Glomerular visceral epithelial cell (primary cell): Measurements from ENCODE around the gene TSC1.

ENCODE experiments used
- DNase-seq: peaks from one replicate; pipeline ENCODE4 v3.0.0-alpha.2; 2016; ENCODE audit errors: extremely low spot score

Gene TSC1

DNA sequence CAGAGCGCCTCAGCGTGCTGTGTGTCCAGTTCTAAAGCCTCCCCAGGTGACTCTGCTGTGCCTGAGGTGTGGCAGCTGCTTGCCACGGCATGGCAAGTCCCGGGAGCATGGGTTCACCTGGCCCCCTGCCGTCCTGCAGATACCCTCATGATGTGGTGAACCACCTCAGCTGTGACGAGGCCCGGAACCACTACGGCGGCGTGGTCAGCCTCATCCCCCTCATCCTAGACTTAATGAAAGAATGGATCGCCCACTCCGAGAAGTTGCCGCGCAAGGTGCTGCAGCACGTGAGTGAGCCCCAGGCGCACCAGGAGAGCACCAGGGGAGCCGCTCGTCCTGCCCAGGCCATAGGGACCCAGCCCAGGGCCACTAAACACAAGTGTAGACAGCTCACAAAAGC is 56.3 kb downstream of the TSC1 start:
- DNase-seq, result no peak

DNA sequence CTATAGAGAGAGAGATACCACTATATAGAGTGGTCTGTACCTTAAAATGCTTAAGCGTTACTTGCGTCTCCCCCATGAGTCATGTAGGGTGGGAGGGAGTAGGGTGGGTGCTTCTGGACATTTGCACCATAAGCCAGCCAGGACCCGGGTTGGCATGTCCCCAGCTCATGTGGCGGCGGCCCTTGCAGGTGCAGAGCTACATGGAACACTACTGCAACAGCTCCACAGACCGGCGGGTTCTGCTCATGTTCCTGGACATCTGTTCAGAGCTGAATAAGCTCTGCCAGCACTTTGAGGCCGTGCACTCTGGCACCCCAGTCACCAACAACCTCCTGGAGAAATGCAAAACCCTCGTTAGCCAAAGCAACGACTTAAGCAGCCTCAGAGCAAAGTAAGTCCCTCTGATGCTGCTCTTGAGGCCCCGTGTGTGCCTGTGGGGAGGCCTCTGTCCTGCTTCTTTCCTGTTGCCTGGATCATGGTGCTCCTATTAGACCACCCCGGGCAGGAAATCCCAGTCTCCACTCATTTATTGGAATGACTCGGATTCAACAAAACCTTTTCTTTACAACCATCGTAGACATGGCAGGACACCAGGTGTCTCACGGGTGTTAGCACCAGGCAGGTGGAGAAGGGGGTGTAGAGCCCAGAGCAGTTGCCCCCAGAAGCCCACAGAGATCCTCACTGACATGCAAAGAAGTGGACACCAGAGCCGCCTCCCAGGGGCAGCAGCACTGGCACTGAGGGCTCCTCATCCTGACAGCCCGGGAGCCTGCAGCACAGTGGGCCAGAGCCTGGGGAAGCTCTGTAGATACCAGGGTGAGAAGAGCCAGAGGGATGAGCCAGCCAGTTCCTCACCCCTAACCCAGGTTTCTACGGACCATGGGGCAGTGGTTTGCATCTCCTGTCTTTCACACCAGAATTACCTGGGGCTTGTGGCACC is 57.0 kb downstream of the TSC1 start:
- DNase-seq, result no peak

DNA sequence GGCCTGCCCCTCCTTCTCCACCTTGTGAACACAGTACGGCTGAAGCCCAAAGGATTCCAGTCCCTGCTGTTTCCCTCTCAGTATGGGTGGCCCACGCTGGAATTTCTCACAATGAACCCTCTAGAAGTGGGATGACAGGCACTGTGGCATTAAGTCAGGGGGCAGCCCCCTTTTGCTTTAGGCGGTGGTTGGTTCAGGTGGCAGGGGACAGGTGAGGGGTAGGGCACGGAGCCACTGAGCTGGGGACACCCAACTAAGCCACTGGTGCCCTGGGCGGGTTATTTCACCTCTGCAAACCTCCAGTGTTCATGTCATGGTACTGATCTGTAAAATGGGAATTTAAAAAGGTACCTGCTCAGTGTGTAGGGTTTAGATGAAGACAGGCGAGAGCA is 58.1 kb downstream of the TSC1 start:
- DNase-seq, result no peak

DNA sequence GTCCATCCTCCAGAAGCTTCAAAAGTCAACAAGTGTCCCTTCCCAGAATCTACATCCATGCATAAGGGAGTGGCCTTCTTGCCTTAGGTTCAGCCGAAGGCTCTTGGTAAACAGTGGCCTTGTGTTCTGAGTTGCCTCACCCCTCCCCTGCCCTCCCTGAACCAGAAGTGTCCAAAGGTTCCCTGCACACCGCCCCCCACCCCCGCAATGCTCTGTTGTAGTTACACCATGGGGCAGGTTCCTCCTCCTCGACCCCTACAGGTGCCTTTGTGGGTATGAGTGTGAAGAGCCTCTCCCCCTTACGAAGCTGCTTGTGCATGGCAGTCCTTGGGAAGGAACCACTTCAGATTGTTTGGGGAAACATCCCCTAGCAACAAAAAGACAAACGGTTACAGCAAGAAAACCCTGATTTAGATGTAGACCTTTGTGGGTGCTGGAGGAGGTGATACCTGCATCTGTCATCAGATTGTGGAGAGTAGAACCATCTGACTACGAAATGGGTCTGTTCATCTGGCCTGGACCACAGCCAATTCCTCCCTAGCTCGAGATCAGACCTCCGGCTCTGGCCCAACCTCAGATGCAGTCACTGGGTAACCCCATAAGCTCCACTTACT is 58.6 kb downstream of the TSC1 start:
- DNase-seq, result no peak

DNA sequence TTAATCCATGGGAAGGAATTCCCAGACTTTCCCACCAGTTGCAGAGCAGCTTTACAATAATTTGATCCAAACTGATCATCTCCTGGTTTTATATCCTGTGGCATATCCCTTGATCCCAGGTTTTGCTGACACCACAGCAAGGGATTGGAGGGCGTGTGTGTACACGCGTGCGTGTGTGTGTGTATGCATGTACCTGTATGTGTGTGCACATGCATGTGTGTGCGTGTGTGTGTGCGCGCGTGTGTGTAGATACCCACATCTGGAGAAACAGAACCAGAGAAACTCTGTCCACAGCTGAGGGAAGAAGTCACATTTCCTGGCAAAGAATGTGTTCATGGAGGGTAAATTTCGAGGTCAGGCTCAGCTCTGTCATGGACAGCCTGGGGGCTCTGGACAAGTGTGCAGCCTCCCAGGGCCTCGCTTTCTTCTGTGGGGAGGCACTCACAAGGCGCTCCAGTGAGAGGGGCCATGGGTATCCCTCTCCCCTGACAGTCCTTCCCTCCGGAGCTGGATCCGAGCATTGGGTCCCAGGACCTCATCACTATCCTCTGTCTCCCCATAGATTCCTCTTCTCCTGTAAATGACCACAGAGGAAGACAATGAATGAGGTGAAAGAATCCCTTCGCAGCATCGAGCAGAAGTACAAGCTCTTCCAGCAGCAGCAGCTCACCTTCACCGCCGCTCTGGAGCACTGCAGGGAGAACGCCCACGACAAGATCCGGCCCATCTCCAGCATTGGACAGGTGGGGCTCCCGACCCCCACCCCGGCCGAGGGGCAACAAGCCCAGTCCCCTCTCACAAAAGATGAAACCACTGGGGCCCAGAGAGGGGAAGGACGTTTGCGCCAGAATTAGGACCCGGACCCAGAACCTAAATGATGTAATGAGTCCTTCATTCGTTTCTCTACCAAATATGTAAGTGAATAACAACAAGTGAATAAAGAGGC is 60.8 kb downstream of the TSC1 start:
- no peak for DNase-seq

DNA sequence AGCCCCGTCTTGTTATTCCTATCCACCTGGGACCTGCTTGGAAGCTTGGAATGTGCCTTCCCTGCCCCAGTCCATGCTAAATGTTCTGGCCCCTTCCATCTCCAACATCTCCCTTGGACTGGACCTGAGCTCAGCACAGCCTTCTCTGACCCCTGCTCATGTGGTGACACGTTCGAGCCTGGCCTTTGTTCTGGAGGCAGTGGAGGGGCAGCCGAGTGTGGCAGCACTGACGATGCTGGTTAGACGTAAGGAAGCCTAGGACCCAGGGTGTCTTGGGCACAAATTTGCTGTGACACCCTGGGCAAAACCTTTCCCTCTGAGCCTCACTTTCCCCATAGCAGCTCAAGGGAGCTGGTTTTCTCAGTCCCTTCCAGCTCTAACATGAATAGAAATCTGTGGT is 61.8 kb downstream of the TSC1 start:
- DNase-seq, result no peak

DNA sequence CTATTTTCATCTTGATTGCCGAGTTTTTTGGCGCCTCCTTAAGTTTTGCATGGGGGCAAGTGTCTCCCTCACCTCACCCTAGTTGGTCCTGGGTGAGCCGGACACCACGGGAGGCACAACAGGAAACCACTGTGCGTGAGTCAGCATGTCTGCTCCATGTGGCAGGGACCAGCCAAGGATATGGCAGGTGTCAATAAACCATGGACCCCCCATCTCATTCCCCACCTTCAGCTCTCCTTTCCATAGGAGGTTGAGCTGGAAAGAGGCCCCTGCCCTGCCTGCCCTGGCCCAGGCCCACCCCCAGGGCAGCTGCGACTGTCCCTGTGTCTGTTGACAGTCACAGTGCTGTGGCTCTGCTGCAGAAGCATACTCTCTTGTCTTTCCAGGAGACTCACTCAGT is 62.6 kb downstream of the TSC1 start:
- no peak for DNase-seq

DNA sequence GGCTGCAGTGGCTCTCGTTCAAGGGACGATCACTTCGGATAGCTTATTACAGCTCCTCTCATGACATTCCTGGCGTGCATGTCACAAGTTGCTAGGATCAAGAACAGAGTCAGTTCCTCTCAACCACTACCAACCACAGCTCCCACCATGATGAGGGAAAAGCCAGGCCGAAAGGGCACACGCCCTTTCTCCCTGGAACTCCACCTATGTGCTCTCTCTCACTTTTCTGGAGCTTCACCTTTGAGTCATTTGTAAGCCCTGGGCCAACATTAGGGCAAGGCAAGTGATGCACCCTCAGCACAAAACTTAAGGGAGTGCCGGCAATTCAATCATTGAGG is 64.1 kb downstream of the TSC1 start:
- DNase-seq, result no peak

DNA sequence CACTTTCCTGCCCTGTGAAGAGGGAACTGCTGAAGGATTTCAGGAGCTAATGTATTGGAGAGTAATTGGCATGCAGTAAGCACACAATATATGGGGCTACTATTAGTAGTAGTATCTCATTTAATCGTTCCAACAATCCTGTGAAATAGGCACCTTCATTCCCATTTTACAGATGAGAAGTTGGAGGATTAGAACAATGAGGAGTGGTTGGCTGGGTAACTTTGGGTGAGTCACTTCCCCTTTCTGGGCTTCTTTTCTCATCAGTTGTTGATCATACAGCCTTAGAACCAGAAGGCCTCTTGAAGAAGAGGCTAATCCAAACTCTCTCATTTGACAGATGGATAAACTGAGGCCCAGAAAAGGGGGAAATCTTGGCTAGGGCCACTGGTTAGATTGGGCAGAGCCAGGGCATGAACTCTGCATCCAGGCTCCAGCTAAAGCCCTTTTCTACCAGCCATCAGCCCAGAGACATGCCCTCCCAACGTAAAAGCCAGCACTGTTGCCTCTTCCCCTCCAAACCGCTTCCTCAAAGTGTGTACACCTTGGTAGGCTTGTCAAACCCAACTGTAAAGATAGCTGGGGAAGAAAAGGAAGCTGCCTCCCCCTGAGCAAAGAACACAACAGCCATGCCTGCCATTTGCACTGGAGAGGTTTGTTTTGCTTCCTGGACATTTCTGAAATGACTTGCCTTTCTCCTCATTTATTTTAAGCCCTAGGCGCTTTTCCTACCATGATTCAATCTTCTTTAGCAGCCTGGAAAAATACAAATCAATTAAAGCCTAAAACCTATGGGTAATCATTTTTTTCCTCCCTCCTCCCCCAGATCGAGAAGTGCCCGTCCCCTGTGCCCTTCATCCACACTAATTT is 64.7 kb downstream of the TSC1 start:
- DNase-seq, result no peak

DNA sequence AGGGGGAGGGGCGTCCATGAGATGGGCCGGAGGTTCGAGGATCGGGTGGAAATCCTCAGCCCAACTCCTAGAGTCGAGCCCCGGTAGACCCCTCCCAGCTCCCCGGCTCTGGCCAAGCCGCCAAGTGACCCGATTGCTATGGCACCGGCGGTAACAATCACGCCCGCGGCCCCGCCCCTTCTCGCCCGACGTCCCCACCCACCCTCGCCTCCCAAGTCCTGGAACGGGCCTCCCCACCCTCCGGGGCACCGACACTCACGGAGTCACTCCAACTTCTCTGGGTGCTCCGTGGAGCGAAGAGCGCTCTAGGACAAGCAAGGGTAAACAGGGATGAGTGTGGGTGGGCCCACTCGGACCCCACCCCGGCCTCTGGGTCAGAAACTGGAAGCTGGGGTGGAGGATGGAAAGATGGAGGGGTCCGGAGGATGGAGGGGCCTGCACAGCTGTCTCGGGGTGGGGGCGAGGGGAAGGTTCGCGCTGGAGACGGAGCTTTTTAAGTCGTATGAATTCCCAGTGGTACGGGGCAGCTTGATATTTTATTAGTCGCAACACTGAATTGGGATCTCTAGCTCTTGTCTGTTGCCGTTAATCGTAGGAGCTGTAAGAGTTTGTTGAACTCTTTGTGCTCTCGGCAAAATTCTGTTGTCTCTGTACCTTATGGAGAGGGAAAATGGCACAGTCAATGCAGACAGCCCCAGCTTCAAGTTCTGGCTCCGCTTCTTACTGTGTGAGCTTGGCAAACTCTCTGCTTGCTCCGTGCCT is 65.5 kb downstream of the TSC1 start, which contains the start of gene SPACA9:
Gene SPACA9, plus strand, starts transcription at position 204 of the 762 bp plus-strand sequence. CDS start 5,050 bp downstream, outside the sequence.
- peak; percentile 60 for DNase-seq

DNA sequence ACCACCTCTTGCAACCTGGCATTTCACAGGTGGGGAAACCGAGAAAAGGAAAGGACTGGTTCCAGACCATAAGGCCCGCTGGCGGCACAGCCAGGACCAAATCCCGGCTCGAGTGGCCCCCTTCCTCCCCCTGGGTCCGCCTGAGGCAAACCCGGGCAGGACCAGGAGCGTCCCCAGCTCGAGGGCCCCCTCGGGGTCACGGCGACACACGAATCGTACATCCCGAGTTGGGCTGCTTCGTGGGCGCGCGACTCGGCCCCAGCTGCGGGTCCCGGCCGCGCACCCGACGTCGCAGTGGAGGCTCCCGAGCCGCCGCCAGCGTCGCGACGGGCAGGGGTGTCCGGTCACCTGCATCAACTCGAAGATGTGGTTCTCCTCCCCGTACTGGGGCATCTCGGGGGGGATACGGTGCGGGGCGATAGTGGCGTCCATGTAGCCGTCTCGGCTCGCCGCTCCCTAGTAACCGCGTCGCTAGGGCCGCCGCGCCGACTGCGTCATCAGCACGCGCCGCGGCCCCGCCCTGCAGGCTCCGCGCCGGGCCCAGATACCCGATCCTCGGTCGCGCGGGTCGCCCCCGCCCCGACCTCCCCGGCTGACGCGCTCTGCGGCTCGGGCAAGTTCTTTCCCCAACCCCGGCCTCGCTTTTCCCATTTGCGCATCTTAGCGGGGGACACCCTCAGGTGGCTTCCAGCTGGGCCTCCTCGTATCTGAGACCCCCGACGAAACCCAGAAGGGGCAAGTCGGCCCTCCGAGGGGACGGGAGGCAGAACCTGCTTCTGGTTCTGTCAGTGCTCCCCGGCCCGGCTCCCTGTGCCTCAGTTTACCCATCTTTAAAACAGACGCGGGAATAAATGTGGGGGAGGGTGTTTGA is 66.4 kb downstream of the TSC1 start, which contains the start of gene AK8:
Gene AK8, minus strand, starts transcription at position 461 of the 871 bp plus-strand sequence. Its CDS starts 29 bp downstream, at position 432.
- peak; percentile 69 for DNase-seq

DNA sequence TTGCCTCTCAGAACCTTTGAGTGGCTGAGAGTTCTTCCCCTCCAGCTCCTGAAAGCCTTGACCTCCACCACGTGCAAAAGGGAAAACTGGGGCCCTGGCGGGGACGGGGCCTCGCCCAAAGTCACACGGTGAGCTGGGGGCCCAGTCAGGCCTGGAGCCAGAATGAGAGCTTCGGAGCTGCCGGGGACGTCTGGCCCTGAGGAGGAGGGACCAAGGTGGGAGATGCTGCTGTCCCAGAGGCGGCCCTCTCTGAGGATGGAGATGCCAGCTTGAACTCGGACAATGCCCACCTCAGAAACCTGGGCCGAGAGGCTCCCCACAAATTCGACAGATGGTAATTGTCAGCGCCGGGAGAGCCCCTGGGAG is 67.0 kb downstream of the TSC1 start:
- DNase-seq, result no peak

DNA sequence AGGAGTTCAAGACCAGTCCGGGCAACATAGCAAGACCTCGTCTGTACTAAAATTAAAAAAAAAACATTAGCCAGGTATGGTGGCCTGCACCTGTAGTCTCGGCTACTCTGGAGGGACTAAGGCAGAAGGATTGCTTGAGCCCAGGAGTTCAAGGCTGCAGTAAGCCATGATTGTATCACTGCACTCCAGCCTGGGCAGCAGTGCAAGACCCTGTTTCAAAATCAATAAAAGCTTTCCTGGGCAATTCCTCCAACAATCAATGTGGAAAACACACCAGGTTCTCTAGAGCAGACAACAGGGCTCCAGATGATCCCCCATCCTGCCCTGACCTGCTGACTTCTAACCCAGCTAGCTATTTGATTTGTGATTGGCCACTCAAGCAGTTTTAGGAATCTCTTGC is 67.6 kb downstream of the TSC1 start:
- no peak for DNase-seq

DNA sequence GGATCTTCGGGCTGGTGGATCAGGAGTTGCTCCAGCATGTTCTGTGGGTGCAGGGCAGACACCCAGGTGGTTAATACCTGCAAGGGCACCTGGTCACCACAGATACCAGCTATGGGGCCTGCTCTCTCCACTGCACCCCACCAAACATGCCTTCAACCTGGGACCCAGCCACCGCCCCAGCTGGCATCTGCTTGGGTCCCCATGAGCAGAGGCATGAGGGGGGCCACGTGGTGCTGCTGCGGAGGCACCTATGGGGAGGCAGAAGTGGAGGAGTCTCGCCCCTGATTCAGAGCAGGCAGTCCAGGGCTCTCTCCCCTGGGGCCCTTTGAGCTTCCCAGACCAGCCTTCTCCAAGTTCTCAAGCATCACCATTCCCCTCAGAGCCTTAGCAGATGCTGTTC is 69.3 kb downstream of the TSC1 start:
- no peak for DNase-seq

DNA sequence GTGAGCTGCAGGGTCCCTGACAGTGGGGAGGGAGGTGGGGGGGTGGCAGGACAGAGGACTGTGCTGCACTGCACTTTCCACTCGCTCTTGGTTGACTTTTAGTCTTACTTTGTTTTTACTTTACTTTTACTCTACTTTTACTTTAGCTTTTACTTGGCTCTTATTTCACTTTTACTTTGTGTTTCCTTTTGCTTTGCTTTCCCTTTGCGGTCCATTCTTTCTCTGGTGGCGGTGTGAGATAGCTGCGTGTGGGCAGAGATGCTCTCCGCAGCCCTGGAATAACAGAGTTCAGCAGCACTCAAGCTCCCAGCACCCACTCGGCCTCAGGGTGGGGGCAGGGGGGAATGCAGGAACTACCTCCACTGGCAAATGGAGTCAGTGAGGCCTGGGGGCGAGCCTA is 71.0 kb downstream of the TSC1 start:
- no peak for DNase-seq

DNA sequence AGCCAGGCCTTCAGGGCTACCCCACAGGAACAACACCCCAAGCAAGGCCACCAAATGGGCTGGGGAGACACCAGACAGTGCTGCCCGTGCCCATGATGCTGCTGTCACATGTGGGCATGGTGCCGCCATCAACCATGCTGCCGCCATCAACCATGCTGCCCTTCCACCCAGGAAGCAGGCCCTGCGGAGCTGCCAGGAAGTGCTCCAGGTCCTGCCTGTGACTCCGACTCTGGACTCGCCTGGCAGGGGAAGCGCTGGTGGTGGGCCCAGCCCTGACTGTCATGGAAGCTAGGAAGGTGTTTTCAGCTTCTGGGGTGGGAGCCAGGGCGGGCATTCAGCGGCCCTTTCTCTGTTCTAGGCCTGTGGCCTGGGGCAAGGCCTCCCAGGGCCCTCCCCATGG is 75.2 kb downstream of the TSC1 start:
- DNase-seq, result no peak

DNA sequence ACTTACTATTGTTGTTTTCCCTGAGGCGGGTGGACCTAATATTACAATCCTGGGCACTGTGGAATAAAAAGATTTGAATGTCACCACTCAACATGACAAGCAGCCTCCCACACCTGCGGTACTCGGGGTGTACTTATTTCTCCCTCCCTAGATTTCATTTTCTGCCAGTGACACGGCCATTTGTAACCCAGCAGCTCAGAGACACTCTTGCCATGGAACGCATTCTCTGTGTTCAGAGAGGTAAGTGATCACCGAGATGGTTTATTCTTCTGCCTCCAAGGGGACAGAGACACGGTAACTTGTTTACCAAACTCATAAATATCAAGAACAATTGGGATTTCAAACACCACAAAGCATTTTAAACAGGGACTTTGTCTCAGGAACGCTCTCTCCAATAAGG is 77.5 kb downstream of the TSC1 start:
- DNase-seq, result no peak

DNA sequence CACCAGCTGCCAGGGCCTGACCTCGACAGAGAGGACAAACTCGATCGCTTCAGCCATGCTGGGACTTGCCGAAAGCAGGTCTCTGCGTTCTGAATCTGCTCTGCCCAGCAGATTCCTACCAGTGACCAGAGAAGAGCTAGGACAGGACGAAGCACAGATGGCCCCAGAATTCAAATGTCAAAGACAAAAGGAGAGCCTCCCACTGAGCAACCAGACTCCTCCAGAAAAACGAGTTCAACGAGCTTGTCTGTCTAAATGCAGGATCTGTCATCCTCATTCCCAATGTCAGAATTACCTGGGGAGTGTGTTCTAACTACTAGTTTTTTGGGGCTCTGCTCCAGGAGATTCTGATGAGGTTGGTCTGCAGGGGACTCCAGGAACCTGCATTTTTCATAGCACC is 79.7 kb downstream of the TSC1 start:
- no peak for DNase-seq

DNA sequence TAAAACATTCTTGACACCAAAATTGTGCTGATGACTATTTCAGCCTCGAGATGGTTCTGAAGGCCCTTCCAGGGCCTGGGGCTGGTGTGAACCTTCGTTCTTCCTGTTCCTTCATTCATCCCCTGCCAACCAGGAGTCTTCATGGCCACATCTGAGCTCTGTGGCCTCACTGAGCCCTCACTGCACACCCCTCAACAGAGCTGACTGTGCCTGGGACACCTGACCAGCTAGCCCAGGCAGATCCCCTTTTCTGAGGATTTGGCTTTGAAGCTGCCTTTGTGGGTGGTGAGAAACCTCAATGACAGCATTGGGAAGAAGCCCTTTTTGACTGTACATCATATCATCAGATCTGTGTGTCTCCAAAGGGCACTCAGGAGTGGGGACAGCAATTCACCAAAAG is 80.1 kb downstream of the TSC1 start:
- DNase-seq, result no peak

DNA sequence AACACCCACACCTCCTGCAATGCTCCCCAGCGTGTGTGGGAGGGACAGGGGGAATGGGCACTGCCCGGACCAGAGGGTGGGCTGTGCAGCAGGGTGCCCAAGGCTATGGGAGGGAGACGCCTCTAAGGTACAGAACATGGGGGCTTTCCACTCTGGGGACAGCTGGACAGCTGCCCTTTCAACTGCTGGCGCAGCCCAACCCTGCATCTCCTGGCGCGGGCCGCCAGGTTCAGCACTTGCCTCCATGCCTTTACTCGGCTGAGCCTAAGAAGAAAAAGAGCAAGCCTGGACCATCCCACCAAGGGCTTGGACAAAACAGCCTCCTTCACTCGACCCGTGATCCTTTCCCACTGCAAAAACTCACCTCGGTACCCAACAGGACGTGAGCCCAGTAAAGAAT is 81.3 kb downstream of the TSC1 start:
- no peak for DNase-seq
